ENCODE results near the gene CSMD2.

GRCh38 chr1:33903210-33903589, 261.8 kb downstream of the CSMD2 start:
- TF ChIP-seq CTCF (conservative IDR thresholded peaks at IDR 0.05; ENCODE audit: low read length) (no peak), EZH2phosphoT487 (IDR thresholded peaks at IDR 0.05; ENCODE audit: borderline replicate concordance) (no peak)
